ENCODE results near the gene KCNAB3. TPM values are rescaled to one million over a fixed set of nuclear protein-coding genes. Genes with fewer than 3 reads are reported as not detected.

KCNAB3 gene
- total RNA-seq, 2 experiments from 2014 or later, result 8.8 to 10.3 TPM

- peaks cover 3% of the 10 kb centered on the region for H3K4me1 Mint-ChIP-seq (ENCODE audit: low read depth)
- ChIA-PET CTCF (interaction anchor here (0.9 to 3.0 kb wide), 4 partner anchors 13 to 114 kb away, joined by 3 to 14 read pairs (median 4); no protein-coding TSS in a partner anchor), POLR2A (no interaction called here)
- no peaks in the 10 kb centered on the region for H3K9me3 Mint-ChIP-seq (ENCODE audit: insufficient read depth)
- H3K27me3 Mint-ChIP-seq (ENCODE audit: low read depth), result no peaks in the 10 kb centered on the region
- H3K27ac Mint-ChIP-seq, result no peak overlapping the region
- peaks cover 18% of the 10 kb centered on the region for H3K36me3 Mint-ChIP-seq (ENCODE audit: low read depth)
- ATAC-seq (no peak), DNase-seq (no peak)
- no peak overlapping the region for H3K4me3 Mint-ChIP-seq
Observed at GRCh38 chr17:7875804-7876370, 53.8 kb downstream of the KCNAB3 start.

- POLR2A ChIA-PET, result interaction anchor here (1.1 kb wide), 1 partner anchor 14 kb away, joined by 3 read pairs; no protein-coding TSS in a partner anchor
- CTCF ChIA-PET, result interaction anchor here (1.4 to 1.7 kb wide), 2 partner anchors 9 to 11 kb away, joined by 4 to 6 read pairs; no protein-coding TSS in a partner anchor
Observed at GRCh38 chr17:7873051-7873450, 56.6 kb downstream of the KCNAB3 start.

More at GRCh38 chr17:7873051-7873450, 56.6 kb downstream of the KCNAB3 start:
- Mint-ChIP-seq H3K27ac (no peak overlapping the region), H3K27me3 (ENCODE audit: low read depth) (no peaks in the 10 kb centered on the region), H3K36me3 (ENCODE audit: low read depth) (peaks cover 22% of the 10 kb centered on the region), H3K4me3 (no peak overlapping the region), H3K9me3 (ENCODE audit: insufficient read depth) (no peaks in the 10 kb centered on the region), H3K4me1 (ENCODE audit: low read depth) (peaks cover 19% of the 10 kb centered on the region)
- DNase-seq, result no peak
- no peak for ATAC-seq

Other genes starting within 250 kb of the KCNAB3 start
- 100 to 1,000 TPM; 131 to 136 TPM for gene TP53, start 242.4 kb downstream of the KCNAB3 start, total RNA-seq
- gene WRAP53, start 241.4 kb downstream of the KCNAB3 start, total RNA-seq, result 10 to 100 TPM; 27.1 to 29.3 TPM
- gene EFNB3, start 224.7 kb downstream of the KCNAB3 start, total RNA-seq, result not detected
- not detected for gene DNAH2, start 212.1 kb downstream of the KCNAB3 start, total RNA-seq
- 10 to 100 TPM; 12.4 to 12.6 TPM for gene KDM6B, start 95.6 kb downstream of the KCNAB3 start, total RNA-seq
- 1 to 10 TPM in 1 of 2 experiments, under 1 TPM in 1; 0.87 to 1.2 TPM for gene TMEM88, start 74.8 kb downstream of the KCNAB3 start, total RNA-seq
- gene NAA38, start 72.3 kb downstream of the KCNAB3 start, total RNA-seq, result 10 to 100 TPM; 92.7 to 93.1 TPM
- gene CYB5D1, start 71.9 kb downstream of the KCNAB3 start, total RNA-seq, result 10 to 100 TPM in 1 of 2 experiments, 1 to 10 TPM in 1; 9.8 to 11.2 TPM
- gene CHD3, start 41.1 kb downstream of the KCNAB3 start, total RNA-seq, result 100 to 1,000 TPM; 125 to 129 TPM
- 1 to 10 TPM; 4.2 TPM for gene RNF227, start 13.6 kb downstream of the KCNAB3 start, total RNA-seq
- 100 to 1,000 TPM; 248 to 278 TPM for gene TRAPPC1, start 2.1 kb upstream of the KCNAB3 start, total RNA-seq
- 10 to 100 TPM; 66.7 to 76.5 TPM for gene CNTROB, start 2.4 kb upstream of the KCNAB3 start, total RNA-seq
- not detected for gene GUCY2D, start 72.8 kb upstream of the KCNAB3 start, total RNA-seq
- not detected for gene ALOX15B, start 109.2 kb upstream of the KCNAB3 start, total RNA-seq
- under 1 TPM; 0.26 to 0.47 TPM for gene ALOX12B, start 157.9 kb upstream of the KCNAB3 start, total RNA-seq
- not detected for gene ALOXE3, start 188.7 kb upstream of the KCNAB3 start, total RNA-seq
- under 1 TPM in 1 of 2 experiments, not detected in 1; 0.29 TPM for gene HES7, start 194.2 kb upstream of the KCNAB3 start, total RNA-seq
- 10 to 100 TPM; 35.0 to 38.1 TPM for gene PER1, start 222.5 kb upstream of the KCNAB3 start, total RNA-seq
- gene VAMP2, start 233.1 kb upstream of the KCNAB3 start, total RNA-seq, result 10 to 100 TPM; 56.3 to 56.7 TPM
- gene TMEM107, start 246.5 kb upstream of the KCNAB3 start, total RNA-seq, result 10 to 100 TPM; 39.6 to 44.1 TPM

Measured in activated CD8-positive, alpha-beta T cell treated with anti-CD3 and anti-CD28 coated beads, Interleukin-2, amount 10 ng/mL, durations not matched to agents 7 days and 5 days (primary cell).